ENCODE measurements around the gene IYD.

IYD gene

DNA sequence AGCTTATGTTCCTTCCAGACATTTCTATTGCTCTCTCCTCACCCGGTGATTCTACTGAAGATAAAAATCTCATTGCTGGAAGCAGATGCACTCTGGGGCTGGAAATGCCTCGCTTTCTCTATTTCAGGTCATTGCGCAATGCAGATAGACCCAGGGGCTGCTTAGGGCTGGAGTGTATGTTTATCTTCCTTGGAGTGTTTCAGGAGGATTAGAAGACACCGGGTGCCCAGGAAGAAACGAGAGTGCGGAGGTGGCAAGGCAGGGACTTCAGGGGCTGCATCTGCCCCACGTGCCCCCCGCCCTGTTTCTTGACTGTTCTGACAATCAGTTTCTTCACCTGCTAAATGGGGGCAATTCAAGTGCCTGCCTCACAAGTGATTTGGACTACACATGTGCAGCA lies 45.6 kb upstream of the IYD start:
- Histone ChIP-seq H2AFZ (ENCODE audit: low read depth, low read length) (no peak overlapping the region), H3K36me3 (ENCODE audit: insufficient read depth, low read length) (no peaks in the 10 kb centered on the region), H3K27ac (ENCODE audit: low read length) (no peak overlapping the region), H3K27me3 (ENCODE audit: insufficient read depth, low read length, poor library complexity) (peaks cover 37% of the 10 kb centered on the region), H3K9me3 (ENCODE audit: insufficient read depth, low read length, severe bottlenecking) (no peaks in the 10 kb centered on the region), H3K4me1 (ENCODE audit: insufficient read depth, low read length) (no peaks in the 10 kb centered on the region), H4K20me1 (ENCODE audit: insufficient read depth, low read length) (no peaks in the 10 kb centered on the region), H3K4me3 (ENCODE audit: low read depth in 1 of 2, low read length in 2 of 2) (no peak overlapping the region), H3K79me2 (ENCODE audit: insufficient read depth, low read length) (no peaks in the 10 kb centered on the region), H3K4me2 (ENCODE audit: insufficient read depth, low read length) (no peak overlapping the region), H3K9ac (ENCODE audit: low read depth, low read length) (no peak overlapping the region)
- TF ChIP-seq EZH2 (IDR thresholded peaks at IDR 0.05; ENCODE audit: borderline replicate concordance, low read depth, low read length, severe bottlenecking): no peak
- TF ChIP-seq, protein P1, sequence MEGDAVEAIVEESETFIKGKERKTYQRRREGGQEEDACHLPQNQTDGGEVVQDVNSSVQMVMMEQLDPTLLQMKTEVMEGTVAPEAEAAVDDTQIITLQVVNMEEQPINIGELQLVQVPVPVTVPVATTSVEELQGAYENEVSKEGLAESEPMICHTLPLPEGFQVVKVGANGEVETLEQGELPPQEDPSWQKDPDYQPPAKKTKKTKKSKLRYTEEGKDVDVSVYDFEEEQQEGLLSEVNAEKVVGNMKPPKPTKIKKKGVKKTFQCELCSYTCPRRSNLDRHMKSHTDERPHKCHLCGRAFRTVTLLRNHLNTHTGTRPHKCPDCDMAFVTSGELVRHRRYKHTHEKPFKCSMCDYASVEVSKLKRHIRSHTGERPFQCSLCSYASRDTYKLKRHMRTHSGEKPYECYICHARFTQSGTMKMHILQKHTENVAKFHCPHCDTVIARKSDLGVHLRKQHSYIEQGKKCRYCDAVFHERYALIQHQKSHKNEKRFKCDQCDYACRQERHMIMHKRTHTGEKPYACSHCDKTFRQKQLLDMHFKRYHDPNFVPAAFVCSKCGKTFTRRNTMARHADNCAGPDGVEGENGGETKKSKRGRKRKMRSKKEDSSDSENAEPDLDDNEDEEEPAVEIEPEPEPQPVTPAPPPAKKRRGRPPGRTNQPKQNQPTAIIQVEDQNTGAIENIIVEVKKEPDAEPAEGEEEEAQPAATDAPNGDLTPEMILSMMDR (IDR thresholded peaks at IDR 0.05; ENCODE audit: borderline replicate concordance, extremely low read depth, low read length, poor library complexity, severe bottlenecking): no peak
- DNase-seq (no peak), ATAC-seq (ENCODE audit: insufficient read depth, low read depth) (no peak)

DNA sequence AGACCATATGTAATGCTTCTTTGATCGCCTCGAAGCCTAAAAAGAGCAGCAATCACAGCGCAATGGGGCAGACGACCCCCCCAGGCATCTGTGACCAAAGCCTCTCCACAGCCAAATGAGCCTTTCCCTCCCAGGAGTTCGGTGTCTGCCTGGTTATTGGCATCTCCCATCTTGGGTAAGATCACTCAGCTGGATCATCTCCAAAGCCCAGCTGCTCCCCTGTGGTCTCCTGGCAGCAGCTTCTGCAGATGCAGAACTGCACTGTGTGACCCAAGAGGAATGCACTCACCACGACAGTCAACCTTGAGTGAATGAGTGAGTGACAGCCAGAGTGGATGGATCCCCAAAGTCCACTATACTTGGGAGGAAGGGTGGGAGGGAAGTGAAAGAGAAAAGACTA lies 44.8 kb upstream of the IYD start:
- no peak for DNase-seq
- H3K4me1 ChIP-seq (ENCODE audit: insufficient read depth, low read length): no peaks in the 10 kb centered on the region
- no peak for ATAC-seq (ENCODE audit: insufficient read depth, low read depth)
- no peaks in the 10 kb centered on the region for H3K9me3 ChIP-seq (ENCODE audit: insufficient read depth, low read length, severe bottlenecking)
- no peak overlapping the region for H3K9ac ChIP-seq (ENCODE audit: low read depth, low read length)
- H2AFZ ChIP-seq (ENCODE audit: low read depth, low read length): no peak overlapping the region
- H3K4me3 ChIP-seq (ENCODE audit: low read depth in 1 of 2, low read length in 2 of 2): no peak overlapping the region
- no peaks in the 10 kb centered on the region for H4K20me1 ChIP-seq (ENCODE audit: insufficient read depth, low read length)
- no peaks in the 10 kb centered on the region for H3K36me3 ChIP-seq (ENCODE audit: insufficient read depth, low read length)
- no peak overlapping the region for H3K4me2 ChIP-seq (ENCODE audit: insufficient read depth, low read length)
- no peak overlapping the region for H3K27ac ChIP-seq (ENCODE audit: low read length)
- H3K27me3 ChIP-seq (ENCODE audit: insufficient read depth, low read length, poor library complexity): peaks cover 37% of the 10 kb centered on the region
- TF ChIP-seq, protein P1 (IDR thresholded peaks at IDR 0.05; ENCODE audit: borderline replicate concordance, extremely low read depth, low read length, poor library complexity, severe bottlenecking): no peak
- no peak for TF ChIP-seq EZH2 (IDR thresholded peaks at IDR 0.05; ENCODE audit: borderline replicate concordance, low read depth, low read length, severe bottlenecking)
- no peaks in the 10 kb centered on the region for H3K79me2 ChIP-seq (ENCODE audit: insufficient read depth, low read length)

DNA sequence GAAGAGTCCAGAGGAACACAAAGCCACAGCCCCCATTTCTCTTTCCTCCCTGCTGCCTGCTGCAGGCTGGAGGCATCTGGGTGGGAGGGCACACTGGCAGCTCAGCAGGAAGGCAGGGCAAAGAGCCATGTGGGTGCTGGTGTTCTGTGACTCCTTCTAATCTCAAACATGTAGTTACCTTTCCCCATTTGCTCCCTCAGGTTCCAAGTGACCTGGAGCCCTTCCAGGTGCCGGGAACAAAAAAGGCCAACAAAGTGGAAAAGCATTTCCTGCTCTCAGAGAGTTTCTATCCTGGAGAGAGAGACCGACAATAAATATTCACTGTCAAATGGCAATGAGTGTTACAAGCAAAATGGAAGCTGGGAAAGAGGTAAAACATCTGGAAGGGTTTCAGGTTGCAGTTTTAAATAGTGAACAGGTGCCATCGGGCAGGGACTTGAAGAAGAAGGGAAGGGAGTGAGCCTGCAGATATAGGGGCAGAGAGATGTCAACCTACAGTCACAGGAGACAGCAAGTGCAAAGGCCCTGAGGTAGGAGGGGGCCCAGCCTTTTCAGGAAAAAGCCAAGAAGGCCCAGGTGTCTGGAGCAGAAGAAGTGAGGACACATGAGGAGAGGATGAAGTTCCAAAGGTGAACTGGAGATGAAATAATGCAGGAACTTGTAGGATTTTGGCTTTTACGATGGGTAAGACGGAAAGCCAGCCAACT lies 43.6 kb upstream of the IYD start:
- ATAC-seq (ENCODE audit: insufficient read depth, low read depth) (no peak), DNase-seq (no peak)
- TF ChIP-seq, protein P1 (IDR thresholded peaks at IDR 0.05; ENCODE audit: borderline replicate concordance, extremely low read depth, low read length, poor library complexity, severe bottlenecking): no peak
- TF ChIP-seq EZH2 (IDR thresholded peaks at IDR 0.05; ENCODE audit: borderline replicate concordance, low read depth, low read length, severe bottlenecking): no peak
- Histone ChIP-seq H3K4me3 (ENCODE audit: low read depth in 1 of 2, low read length in 2 of 2) (no peak overlapping the region), H4K20me1 (ENCODE audit: insufficient read depth, low read length) (no peaks in the 10 kb centered on the region), H3K4me2 (ENCODE audit: insufficient read depth, low read length) (no peak overlapping the region), H3K4me1 (ENCODE audit: insufficient read depth, low read length) (no peaks in the 10 kb centered on the region), H3K36me3 (ENCODE audit: insufficient read depth, low read length) (no peaks in the 10 kb centered on the region), H3K9ac (ENCODE audit: low read depth, low read length) (no peak overlapping the region), H3K27me3 (ENCODE audit: insufficient read depth, low read length, poor library complexity) (peaks cover 32% of the 10 kb centered on the region), H2AFZ (ENCODE audit: low read depth, low read length) (no peak overlapping the region), H3K79me2 (ENCODE audit: insufficient read depth, low read length) (no peaks in the 10 kb centered on the region), H3K9me3 (ENCODE audit: insufficient read depth, low read length, severe bottlenecking) (no peaks in the 10 kb centered on the region), H3K27ac (ENCODE audit: low read length) (no peak overlapping the region)

Measured in DND-41 (cell line).